ENCODE data around the gene RAB5B. TPM values are rescaled to one million over a fixed set of nuclear protein-coding genes. Genes with fewer than 3 reads are reported as not detected.

RAB5B gene
- total RNA-seq, 1 experiment from 2014 or later: 44.5 TPM

GRCh38 chr12:55937981-55938380 lies 35.9 kb upstream of the RAB5B start:
- Histone ChIP-seq H3K4me2 (ENCODE audit: low read length) (peak overlapping the region; percentile 26; the same call in 1 of the 2 replicates), H3K36me3 (ENCODE audit: control insufficient read depth in 1 of 2, insufficient read depth in 2 of 2, low read length in 2 of 2) (peaks cover 0 to 6% of the 10 kb centered on the region in 2 experiments; a peak in 2 of 4 replicates)
- BruUV-seq (replicated peaks): no TSS peak

GRCh38 chr12:55938826-55939501 lies 34.9 kb upstream of the RAB5B start:
- no peak overlapping the region for H3K4me2 ChIP-seq (ENCODE audit: low read length)
- H3K4me3 ChIP-seq (replicated peaks in 1 of 2; ENCODE audit: low read depth in 1 of 2, low read length in 2 of 2): no peak overlapping the region
- DNase-seq (ENCODE audit: low read depth, low spot score) (no peak), ATAC-seq (no peak)
- no peaks in the 10 kb centered on the region for H3K79me2 ChIP-seq (ENCODE audit: insufficient read depth, low read length)
- no peak overlapping the region for H3K27ac ChIP-seq (ENCODE audit: low read depth, low read length)
- H3K9me2 ChIP-seq (ENCODE audit: insufficient read depth): no peaks in the 10 kb centered on the region
- H3K27me3 ChIP-seq (ENCODE audit: insufficient read depth, low read length): no peaks in the 10 kb centered on the region
- intact Hi-C loops (cut with micrococcal nuclease): no loop called here
- TF ChIP-seq SRF (IDR thresholded peaks at IDR 0.05; ENCODE audit: low read depth) (no peak), SIN3A (IDR thresholded peaks at IDR 0.05; ENCODE audit: low read depth) (no peak), ZNF274 (IDR thresholded peaks at IDR 0.05; ENCODE audit: low read depth, low read length) (no peak), ATF3 (IDR thresholded peaks at IDR 0.05) (no peak)
- H2AFZ ChIP-seq (ENCODE audit: low read depth, low read length, poor library complexity, severe bottlenecking): no peak overlapping the region
- ChIA-PET POLR2A (interaction anchor here (1.0 to 1.6 kb wide), 2 partner anchors 10 to 118 kb away, joined by 3 to 4 read pairs; no protein-coding TSS in a partner anchor), CTCF (interaction anchor here (1.4 to 2.3 kb wide), 4 partner anchors 9 to 201 kb away, joined by 3 to 18 read pairs (median 7); partner anchors contain the start of gene DNAJC14), RAD21 (ENCODE audit: low non-redundant PET in 1 of 2, low total read pairs in 2 of 2, uncharacterized antibody in 2 of 2, unreplicated experiment in 2 of 2) (no interaction called here)
- peaks cover 4 to 28% of the 10 kb centered on the region in 2 experiments for H3K4me1 ChIP-seq (ENCODE audit: control insufficient read depth in 1 of 2, insufficient read depth in 2 of 2, low read length in 2 of 2)
- H4K20me1 ChIP-seq (ENCODE audit: insufficient read depth): no peaks in the 10 kb centered on the region
- H3K9ac ChIP-seq (ENCODE audit: low read length): no peak overlapping the region
- H3K36me3 ChIP-seq (ENCODE audit: control insufficient read depth in 1 of 2, insufficient read depth in 2 of 2, low read length in 2 of 2): peaks cover 0 to 6% of the 10 kb centered on the region in 2 experiments; a peak in 2 of 4 replicates
- no TSS peak for BruUV-seq (replicated peaks)
- H3K9me3 ChIP-seq (ENCODE audit: control insufficient read depth in 1 of 2, insufficient read depth in 1 of 2, low read depth in 1 of 2, low read length in 2 of 2): no peaks in the 10 kb centered on the region

More at GRCh38 chr12:55937981-55938380, 35.9 kb upstream of the RAB5B start:
- Histone ChIP-seq H3K9ac (ENCODE audit: low read length) (no peak overlapping the region; the same call in 1 of the 2 replicates), H3K27me3 (ENCODE audit: insufficient read depth, low read length) (no peaks in the 10 kb centered on the region), H3K9me2 (ENCODE audit: insufficient read depth) (no peaks in the 10 kb centered on the region), H2AFZ (ENCODE audit: low read depth, low read length, poor library complexity, severe bottlenecking) (no peak overlapping the region), H3K79me2 (ENCODE audit: insufficient read depth, low read length) (no peaks in the 10 kb centered on the region), H4K20me1 (ENCODE audit: insufficient read depth) (no peaks in the 10 kb centered on the region), H3K9me3 (ENCODE audit: control insufficient read depth in 1 of 2, insufficient read depth in 1 of 2, low read depth in 1 of 2, low read length in 2 of 2) (no peaks in the 10 kb centered on the region), H3K4me1 (ENCODE audit: control insufficient read depth in 1 of 2, insufficient read depth in 2 of 2, low read length in 2 of 2) (peaks cover 11 to 38% of the 10 kb centered on the region in 2 experiments), H3K27ac (ENCODE audit: low read depth, low read length) (no peak overlapping the region), H3K4me3 (replicated peaks in 1 of 2; ENCODE audit: low read depth in 1 of 2, low read length in 2 of 2) (no peak overlapping the region)
- RAD21 ChIA-PET (ENCODE audit: low non-redundant PET in 1 of 2, low total read pairs in 2 of 2, uncharacterized antibody in 2 of 2, unreplicated experiment in 2 of 2): no interaction called here
- CTCF ChIA-PET: no interaction called here
- TF ChIP-seq, protein P1, sequence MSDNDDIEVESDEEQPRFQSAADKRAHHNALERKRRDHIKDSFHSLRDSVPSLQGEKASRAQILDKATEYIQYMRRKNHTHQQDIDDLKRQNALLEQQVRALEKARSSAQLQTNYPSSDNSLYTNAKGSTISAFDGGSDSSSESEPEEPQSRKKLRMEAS (IDR thresholded peaks at IDR 0.05): no peak
- TF ChIP-seq ZNF274 (IDR thresholded peaks at IDR 0.05; ENCODE audit: low read depth, low read length) (no peak), POLR2A (IDR thresholded peaks at IDR 0.05; ENCODE audit: borderline replicate concordance, extremely low read depth, insufficient read depth, insufficient read length) (no peak)
- DNase-seq (ENCODE audit: low read depth, low spot score) (no peak), ATAC-seq (no peak)
- POLR2A ChIA-PET: interaction anchor here (1.0 kb wide), 1 partner anchor 11 kb away, joined by 3 read pairs; no protein-coding TSS in a partner anchor
- intact Hi-C loops (cut with micrococcal nuclease): no loop called here
